Ovary (tissue), 3 donors: ENCODE results near the gene CYYR1.

ENCODE experiments used
- POLR2A ChIP-seq: fragments of 450-650 bp; IDR thresholded peaks from one replicate; pipeline ENCODE4 v1.6.1; 2017; ENCODE audit warnings: antibody characterized with exemption, mild to moderate bottlenecking, moderate library complexity
- TF ChIP-seq, protein P1 (sequence below), 3 donors: fragments of 450-650 bp in 2 of 3; fragments of 200-600 bp in 1 of 3; IDR thresholded peaks; one replicate each; pipeline versions ENCODE4 v1.5.1 to v1.8.0; 2016 to 2022; ENCODE audit warnings: antibody characterized with exemption in 3 of 3, mild to moderate bottlenecking in 1 of 3
- donor health status: DM: no; HTN: no; CAD: no.

DNA sequence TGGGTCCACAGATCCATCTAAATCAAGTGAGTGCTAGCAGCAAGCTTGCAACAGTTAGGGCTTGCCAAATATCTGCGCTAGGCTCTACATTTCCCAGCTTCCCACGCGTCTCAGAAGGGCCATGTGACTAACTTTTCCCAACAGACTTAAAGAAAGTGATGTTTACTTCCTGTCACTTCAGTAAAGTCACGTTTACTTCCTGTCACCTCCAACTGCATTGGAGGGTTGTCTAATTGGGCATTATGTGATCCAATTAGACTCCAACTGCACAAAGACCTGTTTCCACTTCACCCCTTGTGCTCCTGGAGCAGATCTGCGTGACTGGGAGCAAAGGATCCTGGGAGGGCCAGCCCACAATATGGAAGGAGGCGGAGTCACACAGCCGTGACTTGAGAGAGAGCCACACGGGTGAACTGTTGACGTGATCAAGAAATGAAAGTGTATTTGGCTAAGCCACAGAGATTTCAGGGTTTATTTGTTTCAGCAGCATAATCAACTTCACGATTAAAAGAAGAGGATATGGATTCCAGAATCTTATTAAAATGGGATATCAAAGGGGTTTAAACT is 77.7 kb downstream of the CYYR1 start:
- TF ChIP-seq, protein P1, sequence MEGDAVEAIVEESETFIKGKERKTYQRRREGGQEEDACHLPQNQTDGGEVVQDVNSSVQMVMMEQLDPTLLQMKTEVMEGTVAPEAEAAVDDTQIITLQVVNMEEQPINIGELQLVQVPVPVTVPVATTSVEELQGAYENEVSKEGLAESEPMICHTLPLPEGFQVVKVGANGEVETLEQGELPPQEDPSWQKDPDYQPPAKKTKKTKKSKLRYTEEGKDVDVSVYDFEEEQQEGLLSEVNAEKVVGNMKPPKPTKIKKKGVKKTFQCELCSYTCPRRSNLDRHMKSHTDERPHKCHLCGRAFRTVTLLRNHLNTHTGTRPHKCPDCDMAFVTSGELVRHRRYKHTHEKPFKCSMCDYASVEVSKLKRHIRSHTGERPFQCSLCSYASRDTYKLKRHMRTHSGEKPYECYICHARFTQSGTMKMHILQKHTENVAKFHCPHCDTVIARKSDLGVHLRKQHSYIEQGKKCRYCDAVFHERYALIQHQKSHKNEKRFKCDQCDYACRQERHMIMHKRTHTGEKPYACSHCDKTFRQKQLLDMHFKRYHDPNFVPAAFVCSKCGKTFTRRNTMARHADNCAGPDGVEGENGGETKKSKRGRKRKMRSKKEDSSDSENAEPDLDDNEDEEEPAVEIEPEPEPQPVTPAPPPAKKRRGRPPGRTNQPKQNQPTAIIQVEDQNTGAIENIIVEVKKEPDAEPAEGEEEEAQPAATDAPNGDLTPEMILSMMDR (IDR thresholded peaks at IDR 0.05), result no peak
- no peak for TF ChIP-seq POLR2A
